Daoy (cell line): ENCODE results near the gene HSPA4L. TPM values are rescaled to one million over a fixed set of nuclear protein-coding genes. Genes with fewer than 3 reads are reported as not detected.

Source experiments
- DNase-seq: peaks from one replicate; pipeline ENCODE4 v3.0.0-alpha.2; 2015; ENCODE audit warnings: low read depth
- total RNA-seq: library from RNA; depleted of rRNA; stranded (reverse); fragments of >200 nt; shearing (Covaris generic); gene quantifications from 2 replicates; pipeline ENCODE4 v1.2.3, GENCODE V29; 2014; rRNA removed

HSPA4L gene
- total RNA-seq, result 7.9 and 10.5 TPM in 2 replicates

DNA sequence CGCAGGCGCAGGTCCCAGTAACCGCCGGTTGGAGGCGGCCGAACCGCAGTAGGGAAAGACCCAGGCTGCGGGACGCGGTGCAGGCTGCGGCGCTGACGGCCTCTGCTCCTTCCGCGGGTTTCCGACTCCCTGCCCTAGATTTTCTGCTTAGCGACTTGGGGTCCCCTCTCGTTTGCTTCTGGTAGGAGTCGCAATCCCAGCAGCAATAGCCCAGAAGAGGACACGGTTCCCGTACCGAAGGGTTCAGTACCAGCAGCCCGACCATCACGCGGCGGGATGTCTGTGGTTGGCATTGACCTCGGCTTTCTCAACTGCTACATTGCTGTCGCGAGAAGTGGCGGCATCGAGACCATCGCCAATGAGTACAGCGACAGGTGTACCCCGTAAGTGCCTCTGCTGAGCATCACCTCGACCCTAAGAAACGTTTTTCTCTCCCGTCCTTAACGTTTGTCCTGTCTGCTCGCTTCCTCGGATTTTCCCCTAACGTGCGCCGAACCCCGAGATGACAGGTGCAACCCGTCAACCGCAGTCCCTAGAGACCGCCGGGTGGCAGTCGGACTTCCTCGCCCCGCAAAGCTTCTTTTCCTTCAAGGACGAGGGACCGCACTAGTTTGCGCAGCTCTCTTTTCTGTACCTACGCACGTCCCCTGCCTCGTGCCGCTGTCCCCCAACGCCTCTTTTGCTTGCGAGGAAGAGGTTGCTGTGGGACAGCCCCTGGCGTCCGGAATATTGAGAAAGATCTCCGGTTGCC is at the start of gene HSPA4L:
Gene HSPA4L (plus strand): TSS at position 48 of the 751 bp plus-strand sequence. CDS start 229 bp downstream, at position 277.
- DNase-seq, result peak; percentile 56

DNA sequence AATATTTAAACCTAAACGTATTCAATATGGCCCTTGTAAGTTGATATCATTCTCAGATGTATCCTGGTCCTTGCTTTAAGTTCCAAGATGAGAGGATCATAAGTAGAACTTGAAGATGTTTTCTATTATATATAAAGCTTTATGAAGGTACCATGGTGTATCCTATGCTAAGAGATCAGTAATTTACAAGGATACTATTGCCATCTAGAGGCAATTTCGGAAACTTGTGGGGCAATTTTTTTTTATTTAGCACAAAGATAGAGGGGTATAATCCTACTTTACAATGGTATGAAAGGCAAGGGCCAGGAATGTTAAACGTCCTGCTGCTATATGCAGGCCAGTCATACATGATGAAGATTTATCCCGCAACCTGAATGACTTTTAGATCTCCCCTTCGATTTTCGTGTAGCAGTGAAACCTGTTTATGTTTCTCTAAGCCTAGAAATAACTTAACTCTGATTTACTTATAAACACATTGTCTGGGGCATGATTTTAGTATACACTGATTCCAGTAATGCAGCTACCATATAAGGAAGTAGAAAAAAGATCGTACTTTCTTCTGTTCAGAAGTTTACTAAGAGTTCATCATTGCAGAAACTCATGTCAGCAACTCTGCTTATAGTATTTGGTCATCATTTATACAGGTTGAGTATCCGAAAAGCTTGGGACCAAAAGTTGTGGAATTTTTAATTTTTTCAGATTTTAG is 49.3 kb upstream of the HSPA4L start:
- DNase-seq, result no peak

DNA sequence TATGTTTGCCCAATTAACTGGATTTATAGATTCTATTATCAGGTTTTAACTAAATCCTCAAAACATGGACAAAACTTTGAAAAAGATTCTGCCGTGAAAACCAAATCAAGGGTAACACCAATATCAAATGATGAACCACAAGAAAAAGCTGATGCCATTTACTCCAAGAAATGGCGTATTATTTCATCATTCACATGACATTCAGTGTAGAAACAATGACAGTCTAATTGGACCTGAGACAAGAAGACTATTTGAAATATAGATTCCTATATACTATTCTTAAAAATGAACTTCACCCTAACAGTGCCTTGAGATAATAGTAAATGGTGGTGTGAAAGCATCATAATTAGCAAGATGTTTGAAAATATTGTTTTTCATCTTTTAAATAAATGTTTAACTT is 47.1 kb upstream of the HSPA4L start:
- DNase-seq, result no peak

DNA sequence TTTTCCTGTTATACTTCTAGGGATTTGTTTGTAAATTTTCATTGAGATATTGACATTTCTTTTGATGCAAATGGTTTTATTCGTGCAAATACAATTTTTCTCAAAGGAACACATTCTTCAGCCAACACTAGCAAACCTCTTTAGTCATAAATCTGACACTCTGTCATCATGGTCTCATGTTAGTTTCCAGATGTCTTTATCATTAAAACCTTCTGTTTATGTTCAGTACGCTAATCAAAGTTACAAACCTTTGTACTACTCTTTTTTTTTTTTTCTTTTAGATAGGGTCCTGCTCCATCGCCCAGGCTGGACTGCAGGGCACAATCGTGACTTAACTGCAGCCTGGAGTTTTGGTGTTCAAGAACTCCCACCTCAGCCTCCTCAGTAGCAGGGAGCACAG is 44.8 kb upstream of the HSPA4L start:
- DNase-seq, result no peak

DNA sequence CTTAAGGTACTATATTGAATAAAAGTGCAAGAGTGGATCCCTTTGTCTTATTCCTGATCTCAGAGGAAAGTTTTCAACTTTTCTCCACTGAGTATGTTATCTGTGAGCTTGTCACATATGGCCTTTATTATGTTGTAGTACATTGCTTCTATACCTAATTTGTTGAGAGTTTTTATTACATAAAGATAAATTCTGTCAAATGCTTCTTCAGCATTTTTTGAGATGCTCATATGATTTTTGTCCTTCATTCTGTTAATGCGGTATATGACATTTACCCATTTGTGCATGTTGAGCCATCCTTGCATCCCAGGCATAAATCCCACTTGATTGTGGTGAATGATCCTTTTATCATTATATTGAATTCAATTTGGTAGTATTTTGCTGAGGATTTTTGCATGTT is 40.9 kb upstream of the HSPA4L start:
- DNase-seq, result no peak

DNA sequence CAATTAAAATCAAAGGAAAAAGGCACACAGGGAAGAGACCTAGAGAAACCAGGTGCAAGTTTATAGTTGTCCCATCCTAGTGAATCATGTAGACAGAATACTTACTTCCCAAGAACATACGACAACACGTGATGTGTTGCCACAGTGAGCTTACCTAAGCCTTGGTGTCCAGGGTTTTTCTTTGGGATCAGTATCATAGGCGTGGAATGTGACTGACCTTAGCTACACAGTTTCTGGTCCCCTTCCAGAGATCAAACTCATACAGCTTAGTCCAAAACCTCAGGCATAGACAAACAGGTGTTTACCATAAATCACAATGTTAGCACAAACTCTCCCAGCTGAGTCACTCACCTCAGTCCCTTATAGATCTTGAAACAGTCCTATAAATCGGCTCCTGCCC is 34.2 kb upstream of the HSPA4L start:
- no peak for DNase-seq

DNA sequence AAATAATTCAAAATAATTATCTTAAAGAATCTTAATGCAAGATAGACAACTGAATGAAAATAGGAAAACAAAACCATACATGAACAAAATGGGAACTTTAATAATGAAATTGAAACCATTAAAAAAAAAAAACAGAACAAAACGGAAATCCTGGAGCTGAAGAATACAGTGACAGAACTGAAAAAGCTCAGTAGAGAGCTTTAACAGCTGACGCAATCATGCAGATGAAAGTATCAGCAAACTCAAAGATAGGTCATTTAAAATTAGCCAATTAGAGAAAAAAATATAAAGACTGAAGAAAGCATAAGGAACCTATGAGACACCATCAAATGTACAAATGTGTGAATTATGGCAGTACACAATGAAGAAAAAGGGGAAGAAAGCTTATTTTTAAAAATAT is 33.2 kb upstream of the HSPA4L start:
- DNase-seq, result no peak

DNA sequence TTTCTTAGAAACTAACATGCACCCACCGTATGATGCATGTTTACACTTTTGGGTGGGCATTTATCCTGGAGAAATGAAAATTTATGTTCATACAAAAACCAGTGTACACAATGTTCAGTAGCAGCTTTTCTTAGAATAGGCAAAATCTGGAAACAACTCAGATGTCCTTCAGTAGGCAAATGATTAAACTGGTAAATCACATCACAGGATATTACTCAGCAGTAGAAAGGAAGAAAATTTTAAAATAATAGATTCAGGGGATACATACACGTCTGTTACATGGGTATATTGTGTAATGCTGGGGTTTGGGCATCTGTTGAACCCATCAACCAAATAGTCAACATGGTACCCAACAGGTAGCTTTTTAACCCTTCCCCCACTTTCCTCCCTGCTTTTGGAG is 25.2 kb upstream of the HSPA4L start:
- no peak for DNase-seq

DNA sequence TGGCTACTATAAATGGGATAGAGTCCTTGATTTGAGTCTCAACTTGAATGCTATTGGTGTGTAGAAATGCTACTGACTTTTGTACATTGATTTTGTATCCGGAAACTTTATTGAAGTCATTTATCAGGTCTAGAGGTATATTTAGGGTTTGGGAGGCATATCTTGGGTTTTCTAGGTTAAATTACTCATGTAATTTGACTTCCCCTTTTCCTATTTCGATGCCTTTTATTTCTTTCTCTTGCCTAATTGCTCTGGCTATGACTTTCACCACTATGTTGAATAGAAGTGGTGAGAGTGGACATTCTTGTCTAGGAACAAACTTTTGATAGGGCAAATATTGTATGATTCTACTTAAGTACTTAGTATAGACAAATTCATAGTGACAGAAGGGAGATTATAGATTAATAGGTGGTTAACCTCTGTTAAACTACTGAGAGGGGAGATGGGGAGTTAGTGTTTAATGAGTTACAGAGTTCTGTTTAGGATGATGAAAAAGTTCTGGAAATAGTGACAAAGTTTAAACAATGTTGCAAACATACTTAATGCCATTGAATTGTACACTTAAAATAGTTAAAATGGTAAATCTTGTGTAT is 22.8 kb upstream of the HSPA4L start:
- DNase-seq, result no peak

DNA sequence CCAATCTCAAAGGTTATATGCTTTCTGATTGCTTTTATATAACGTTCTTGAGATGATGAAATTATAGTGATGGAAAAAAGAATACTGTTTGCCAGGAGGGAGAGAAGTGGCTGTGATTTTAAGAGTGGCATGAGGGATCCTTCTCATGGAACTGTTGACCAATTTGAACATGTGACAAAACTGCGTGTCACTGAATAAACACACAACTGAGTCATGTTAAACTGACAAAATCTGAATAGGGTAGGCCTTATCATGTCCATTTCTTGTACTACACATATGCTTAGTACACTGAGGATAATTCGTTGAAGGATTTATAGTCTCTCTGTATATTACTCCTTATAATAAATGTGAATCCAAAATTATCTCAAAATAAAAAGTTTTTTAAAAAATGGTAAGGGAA is 22.2 kb upstream of the HSPA4L start:
- no peak for DNase-seq

DNA sequence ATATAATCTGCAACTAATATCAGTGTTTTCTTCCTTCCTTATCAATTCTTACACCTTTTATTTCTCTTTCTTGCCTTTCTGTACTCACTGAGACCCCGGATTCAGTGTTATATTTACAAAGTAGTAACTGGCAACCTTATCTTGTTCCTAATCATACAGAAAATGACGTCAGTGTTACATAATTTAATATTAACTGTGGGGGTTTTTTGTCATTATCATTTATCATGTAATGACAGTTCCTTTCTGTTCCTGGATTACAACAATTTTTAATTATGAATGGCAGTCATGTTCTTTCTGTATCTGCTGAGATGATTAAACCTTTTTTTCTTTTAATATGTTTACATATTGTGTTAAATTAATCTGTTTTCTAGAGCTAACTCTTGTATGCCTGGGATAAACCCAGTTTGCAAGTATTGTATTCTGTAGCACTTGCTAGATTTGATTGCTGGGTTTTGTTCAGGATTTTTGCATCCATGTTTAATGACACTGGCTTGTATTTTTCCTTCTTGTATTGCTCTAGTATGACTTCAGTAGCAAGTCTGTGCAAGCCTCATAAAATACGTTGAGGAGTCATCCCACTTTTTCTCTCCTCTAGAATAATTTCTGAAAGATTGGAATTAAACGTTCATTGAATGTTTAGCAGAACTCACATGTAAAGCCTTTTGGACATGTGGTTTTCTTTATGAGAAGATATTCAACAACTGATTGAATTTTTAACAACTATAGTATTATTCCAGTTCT is 10.4 kb upstream of the HSPA4L start:
- no peak for DNase-seq

DNA sequence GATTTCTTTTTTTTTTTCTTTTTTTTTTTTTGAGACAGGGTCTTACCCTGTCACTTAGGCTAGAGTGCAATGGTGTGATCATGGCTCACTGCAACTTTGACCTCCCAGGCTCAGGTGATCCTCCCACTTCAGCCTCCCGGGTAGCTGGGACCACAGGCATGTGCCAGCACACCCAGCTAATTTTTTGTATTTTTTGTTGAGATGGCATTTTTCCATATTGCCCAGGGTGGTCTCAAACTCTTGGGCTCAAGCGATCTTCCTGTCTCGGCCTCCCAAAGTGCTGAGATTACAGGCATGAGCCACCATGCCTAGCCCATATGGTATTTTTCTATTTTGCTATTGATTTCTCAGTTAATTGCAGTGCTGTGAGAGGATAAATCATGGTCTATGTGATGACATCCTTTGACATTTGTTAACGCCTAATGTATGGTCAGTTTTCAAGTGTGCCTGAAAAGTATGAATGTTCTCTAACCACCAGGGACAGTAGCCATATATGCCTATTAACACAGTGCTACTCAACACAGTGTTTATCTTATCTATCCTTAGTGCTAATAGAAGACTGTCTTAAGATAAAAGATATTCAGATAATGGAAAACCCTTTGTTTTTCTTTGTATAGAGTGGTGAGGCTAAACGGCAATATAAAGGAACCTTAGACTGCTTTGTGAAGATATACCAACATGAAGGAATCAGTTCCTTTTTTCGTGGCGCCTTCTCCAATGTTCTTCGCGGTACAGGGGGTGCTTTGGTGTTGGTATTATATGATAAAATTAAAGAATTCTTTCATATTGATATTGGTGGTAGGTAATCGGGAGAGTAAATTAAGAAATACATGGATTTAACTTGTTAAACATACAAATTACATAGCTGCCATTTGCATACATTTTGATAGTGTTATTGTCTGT is 9.1 kb upstream of the HSPA4L start:
- DNase-seq, result no peak

DNA sequence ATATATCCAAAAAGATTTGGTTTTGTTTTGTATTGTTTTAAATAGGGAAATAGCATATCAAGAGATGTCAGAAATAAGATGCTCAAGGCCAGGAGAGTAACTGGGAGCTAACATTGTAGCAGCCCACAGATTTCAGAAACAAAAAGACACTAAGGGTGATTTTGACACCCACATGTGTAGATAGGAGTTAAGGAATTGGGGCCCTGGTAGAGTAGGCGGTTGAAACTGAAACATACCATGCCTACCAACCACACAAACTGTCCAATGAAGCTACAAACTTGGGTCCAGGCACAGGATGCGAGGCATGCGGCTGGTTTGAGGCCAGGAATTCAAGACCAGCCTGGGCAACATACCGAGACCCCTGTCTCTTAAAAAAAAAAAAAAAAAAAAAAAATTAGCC is 6.3 kb upstream of the HSPA4L start:
- DNase-seq, result no peak

DNA sequence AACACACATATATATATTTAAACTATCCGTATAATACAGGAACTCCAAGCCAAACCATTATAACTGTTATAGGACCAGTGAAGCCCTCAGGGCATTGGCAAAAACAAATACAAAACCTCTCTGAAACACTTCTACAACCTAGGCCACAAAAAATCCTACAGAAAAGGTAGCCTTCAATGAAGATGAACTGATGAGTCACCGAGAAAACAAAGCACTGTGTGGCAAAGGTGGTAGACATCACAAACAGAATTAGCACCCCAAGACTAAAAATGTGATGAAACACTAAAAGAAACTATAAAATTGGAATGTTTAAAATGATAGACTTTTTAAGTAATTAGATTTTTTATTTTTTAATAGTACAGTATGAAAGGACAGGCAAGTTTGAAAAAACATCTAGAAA is 5.5 kb upstream of the HSPA4L start:
- no peak for DNase-seq

DNA sequence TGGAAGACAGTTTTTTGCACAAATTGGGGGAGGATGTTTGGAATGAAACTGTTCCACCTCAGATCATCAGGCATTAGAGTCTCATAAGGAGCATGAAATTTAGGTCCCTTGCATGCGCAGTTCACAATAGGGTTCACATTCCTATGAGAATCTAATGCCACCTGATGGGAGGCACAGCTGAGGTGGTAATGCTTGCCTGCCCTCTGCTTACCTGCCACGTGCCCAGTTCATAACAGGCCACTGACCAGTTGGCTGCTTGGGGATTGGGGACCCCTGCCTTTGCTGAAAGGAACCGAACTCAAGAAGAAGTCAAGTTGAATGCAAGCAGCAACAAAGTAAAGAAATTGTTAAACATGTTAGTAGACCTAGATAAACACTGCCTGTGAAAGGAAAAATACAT is 4.6 kb upstream of the HSPA4L start:
- DNase-seq, result no peak

DNA sequence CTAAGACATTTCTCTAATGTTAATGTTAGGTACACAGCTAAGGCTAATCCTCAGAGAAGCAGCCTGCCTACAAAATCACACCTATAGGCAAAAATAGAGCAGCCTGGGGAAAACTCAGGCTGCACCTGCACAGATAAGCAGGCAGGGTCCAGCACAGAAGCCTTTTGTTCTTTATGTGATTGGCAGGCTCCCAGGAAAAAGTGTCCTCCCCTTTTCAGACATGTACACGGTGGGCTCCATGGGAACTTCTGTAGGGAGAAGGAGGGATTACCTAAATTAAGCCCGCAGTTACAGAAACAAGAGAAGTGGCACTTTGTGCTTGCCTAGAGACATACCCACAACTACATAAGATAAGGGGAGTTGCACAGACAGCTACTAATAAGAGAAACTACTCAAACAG is 4.0 kb upstream of the HSPA4L start:
- no peak for DNase-seq

DNA sequence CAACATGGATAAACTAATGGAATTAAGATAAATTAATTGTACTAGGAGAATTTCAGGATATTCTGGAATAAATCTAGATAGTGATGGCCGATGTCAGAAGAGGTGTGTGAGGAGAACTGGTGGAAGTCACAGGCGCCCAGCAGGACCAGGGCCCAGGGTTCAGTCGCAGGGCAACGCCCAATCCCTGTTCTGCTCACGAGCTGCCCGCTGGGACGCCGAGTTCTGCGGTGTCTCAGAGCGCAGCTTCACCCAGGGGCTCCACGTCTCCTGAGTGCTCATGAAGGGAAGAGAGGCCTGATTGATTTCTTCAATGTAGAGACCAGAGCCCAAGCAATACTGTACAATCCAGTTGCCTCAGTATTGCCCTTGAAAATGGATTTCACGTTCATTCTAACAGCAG is 1.5 kb upstream of the HSPA4L start:
- DNase-seq, result no peak

DNA sequence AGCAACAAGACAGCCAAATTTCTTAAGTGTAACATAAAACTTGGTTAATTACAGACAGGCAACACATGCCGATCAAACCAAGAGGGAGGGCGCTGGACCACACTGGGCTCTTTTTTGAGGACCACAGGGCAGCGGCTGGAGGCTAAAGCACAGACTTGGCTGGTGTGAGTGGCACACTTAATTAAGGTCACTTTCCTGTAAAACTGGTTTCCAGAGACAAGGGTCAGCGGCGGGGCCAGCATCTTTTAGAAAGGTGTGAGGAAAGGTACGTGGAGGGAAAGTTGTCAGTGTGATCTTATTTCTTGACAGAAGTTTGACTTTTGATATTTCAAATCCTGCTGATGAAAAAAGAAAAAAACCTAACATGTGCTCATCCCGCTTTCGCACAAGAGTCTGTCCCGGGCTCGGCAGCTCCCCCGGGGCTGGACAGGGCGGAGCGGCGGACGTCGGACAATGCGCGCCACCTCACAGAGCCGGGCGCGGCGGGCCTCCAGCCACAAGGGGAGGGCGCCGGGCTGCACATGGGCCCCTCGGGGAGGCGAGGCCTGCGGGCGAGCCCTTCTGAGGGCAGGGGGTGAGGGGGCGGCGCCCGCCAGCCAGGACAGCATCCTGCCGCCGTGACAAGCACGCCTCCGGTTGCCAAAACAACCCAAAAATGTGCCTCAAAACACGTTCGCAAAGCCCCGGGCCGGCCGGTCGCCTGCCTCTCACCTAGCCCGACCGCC is 660 bp upstream of the HSPA4L start:
- peak; percentile 27 for DNase-seq

DNA sequence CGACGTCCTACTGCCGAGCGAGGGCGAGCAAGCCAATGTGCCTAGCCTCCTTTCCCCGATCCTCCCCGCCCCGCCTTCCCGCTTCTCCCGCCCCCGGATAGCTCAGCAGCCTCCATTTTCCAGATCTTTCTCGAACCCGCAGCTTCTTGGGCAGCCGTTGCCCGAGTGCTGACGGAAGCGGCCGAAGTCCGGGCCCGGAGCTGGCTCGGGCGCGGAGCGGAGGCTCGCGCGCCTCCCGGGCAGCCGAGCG is 172 bp upstream of the HSPA4L start:
- peak; percentile 84 for DNase-seq

DNA sequence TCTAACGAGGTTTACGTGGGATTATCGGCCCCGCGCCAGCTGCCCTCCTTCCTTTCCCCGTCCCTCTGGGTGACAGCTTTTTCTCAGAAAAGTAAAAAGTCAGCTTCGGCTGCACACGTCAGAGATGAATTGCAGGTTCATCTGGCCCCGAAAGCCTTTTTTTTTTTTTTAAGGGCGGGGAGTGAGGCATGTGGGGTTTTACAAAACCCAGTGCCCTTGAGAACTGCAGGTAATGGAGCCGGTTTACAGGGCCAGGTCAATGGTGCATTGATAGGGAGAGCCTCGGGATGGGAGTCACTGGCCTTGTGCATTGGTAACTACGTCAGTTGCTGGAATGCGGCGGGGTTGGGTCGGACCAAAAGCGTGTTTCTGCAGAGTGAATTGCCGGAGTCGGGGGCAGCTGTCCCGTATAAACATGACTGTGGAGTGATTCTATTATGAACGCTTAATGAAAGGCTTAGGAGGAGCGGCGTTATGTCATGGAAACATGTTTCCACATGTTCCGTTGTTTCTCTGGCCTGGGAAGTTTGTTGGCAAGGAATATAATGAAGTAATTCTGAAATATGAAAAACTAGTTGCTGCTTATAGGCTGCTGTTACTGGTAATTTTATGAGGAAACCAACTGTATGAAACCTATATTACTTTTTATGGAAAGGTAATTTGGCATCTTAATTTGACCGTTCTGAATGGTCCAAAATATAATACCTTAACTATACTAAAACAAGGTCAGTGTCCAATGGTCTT is 1.1 kb downstream of the HSPA4L start:
- peak; percentile 42 for DNase-seq
